ENCODE results near the gene PARVB. TPM values are rescaled to one million over a fixed set of nuclear protein-coding genes. Genes with fewer than 3 reads are reported as not detected.

Gene PARVB
- polyA plus RNA-seq, 1 experiment = 49.5 TPM

DNA sequence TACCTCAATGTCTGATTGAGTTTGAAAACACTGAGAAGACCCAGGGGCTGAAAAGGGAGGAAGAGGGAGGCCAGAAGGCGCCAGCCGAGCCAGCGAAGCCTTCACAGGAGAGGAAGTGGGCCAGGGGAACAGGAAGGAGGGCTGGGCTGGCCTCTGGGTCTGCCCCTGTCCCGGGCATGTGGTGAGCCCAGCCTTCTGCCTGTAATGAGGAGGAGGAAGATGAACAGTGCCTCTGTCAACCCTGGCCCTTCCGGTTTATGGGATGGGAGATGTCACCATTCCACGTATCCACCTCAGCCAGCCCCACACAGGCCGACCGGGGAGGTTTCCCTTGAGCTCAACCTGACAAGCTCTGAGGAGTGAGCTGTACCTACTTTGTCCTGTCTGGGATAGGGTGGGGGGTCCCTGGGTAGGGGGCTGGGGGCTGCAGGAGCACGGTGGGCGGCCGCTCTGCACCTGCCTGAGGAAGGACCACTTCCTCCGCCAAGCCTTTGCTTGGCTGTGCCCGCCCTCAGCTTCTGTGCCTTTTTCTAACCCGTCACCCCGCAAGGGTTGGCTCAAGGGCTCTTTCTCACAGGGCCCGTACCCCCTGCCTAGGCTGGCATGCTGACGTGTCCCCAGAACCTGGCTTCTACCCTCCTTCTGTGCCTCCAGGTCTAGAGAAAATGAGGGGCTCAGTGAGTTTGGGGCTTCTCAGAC, 158.6 kb downstream of the PARVB start:
- H3K4me3 ChIP-seq (ENCODE audit: low read depth, low read length) = no peak overlapping the region
- POLR2A ChIA-PET = no interaction called here
- peaks cover 10% of the 10 kb centered on the region for H3K27me3 ChIP-seq (ENCODE audit: control insufficient read depth, insufficient read depth, low read length)
- no peak for DNase-seq (ENCODE audit: low read depth, low spot score)
- CTCF ChIA-PET = interaction anchor here (0.6 kb wide), 1 partner anchor 157 kb away, joined by 3 read pairs; no protein-coding TSS in a partner anchor
- no peak overlapping the region for H3K27ac ChIP-seq (ENCODE audit: low read depth, low read length)
- TF ChIP-seq, protein P1, sequence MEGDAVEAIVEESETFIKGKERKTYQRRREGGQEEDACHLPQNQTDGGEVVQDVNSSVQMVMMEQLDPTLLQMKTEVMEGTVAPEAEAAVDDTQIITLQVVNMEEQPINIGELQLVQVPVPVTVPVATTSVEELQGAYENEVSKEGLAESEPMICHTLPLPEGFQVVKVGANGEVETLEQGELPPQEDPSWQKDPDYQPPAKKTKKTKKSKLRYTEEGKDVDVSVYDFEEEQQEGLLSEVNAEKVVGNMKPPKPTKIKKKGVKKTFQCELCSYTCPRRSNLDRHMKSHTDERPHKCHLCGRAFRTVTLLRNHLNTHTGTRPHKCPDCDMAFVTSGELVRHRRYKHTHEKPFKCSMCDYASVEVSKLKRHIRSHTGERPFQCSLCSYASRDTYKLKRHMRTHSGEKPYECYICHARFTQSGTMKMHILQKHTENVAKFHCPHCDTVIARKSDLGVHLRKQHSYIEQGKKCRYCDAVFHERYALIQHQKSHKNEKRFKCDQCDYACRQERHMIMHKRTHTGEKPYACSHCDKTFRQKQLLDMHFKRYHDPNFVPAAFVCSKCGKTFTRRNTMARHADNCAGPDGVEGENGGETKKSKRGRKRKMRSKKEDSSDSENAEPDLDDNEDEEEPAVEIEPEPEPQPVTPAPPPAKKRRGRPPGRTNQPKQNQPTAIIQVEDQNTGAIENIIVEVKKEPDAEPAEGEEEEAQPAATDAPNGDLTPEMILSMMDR (IDR thresholded peaks at IDR 0.05; ENCODE audit: low read depth, low read length) = no peak
- H3K9me3 ChIP-seq (ENCODE audit: control insufficient read depth, insufficient read depth, low read length) = no peaks in the 10 kb centered on the region

DNA sequence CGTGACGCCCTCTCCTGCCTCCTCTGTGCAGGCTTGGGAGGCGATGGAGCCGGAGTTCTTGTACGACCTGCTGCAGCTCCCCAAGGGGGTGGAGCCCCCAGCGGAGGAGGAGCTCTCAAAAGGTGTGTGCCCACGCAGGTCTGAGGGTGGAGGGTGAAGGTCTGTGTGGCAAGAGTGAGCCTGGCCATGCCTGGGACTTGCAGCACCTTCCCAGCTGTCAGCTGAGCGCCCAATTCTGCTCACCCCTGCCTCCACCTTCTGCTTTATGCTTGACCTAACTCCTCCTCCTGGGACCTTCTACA, 159.1 kb downstream of the PARVB start:
- Histone ChIP-seq H3K27ac (ENCODE audit: low read depth, low read length) (no peak overlapping the region), H3K4me3 (ENCODE audit: low read depth, low read length) (no peak overlapping the region), H3K9me3 (ENCODE audit: control insufficient read depth, insufficient read depth, low read length) (no peaks in the 10 kb centered on the region), H3K27me3 (ENCODE audit: control insufficient read depth, insufficient read depth, low read length) (peaks cover 11% of the 10 kb centered on the region)
- no peak for DNase-seq (ENCODE audit: low read depth, low spot score)
- ChIA-PET CTCF (no interaction called here), POLR2A (no interaction called here)
- TF ChIP-seq, protein P1 (IDR thresholded peaks at IDR 0.05; ENCODE audit: low read depth, low read length) = no peak

DNA sequence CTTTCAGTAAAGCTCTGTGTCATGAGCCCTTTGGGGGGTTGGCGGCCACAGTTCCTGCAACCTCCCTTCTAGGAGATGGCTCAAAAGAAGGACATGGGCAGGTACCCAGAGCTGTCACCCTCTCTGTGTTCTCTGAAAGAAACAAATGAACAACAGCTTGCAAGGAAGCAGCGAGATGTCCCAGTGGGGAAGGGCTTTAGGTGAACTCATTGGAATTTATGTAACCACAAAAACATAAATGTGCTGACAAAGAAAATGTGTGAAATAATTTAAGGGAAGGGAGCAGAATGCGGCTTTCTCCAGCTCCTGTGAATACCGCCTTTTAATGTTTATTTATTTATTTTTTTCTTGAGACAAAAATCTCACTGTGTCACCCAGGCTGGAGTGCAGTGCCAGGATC, 159.9 kb downstream of the PARVB start:
- ChIA-PET CTCF (no interaction called here), POLR2A (no interaction called here)
- H3K9me3 ChIP-seq (ENCODE audit: control insufficient read depth, insufficient read depth, low read length) = no peaks in the 10 kb centered on the region
- no peak overlapping the region for H3K27ac ChIP-seq (ENCODE audit: low read depth, low read length)
- DNase-seq (ENCODE audit: low read depth, low spot score) = no peak
- TF ChIP-seq, protein P1 (IDR thresholded peaks at IDR 0.05; ENCODE audit: low read depth, low read length) = no peak
- H3K4me3 ChIP-seq (ENCODE audit: low read depth, low read length) = no peak overlapping the region
- H3K27me3 ChIP-seq (ENCODE audit: control insufficient read depth, insufficient read depth, low read length) = peaks cover 16% of the 10 kb centered on the region

DNA sequence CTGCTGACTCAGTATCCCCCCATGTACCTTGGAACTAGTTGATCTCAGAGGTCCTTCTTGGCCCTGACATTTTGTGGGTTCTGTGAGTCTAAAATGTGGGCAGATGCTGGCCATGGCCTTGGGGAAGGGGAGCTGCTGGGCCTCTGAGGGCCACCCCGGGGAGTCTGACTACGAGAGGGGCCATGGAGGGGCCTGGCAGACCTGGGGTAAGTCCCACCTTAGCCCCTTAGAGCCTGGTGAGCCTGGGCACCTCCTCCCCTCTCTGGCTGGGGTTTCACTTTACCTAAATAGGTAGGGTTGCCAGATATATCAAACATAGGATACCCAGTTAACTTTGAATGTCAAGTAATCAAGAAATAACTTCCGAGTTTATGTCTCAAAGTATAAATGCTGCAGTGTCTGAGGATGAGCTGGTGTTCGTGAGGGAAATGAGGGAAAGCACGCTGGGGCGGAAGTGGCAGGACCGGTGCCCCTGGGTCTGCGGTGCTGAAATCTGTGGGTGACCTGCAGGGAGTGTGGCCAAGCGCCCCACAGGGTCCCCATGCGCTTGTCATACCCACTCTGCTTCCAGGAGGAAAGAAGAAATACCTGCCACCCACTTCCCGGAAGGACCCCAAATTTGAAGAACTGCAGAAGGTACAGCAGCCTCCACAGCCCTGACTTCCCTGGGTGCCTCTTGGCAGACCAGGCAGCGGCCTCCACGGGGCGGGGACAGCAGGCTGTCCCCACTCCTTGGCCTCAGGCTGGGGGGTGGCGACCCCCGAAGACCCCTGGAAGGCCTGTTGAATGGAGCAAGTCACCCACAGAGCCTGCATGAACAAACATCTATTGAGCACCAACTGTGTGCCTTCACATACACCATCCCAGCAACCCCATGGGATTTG, 161.4 kb downstream of the PARVB start:
- ChIA-PET CTCF (no interaction called here), POLR2A (no interaction called here)

More for the DNA sequence above, 161.4 kb downstream of the PARVB start:
- TF ChIP-seq, protein P1 (IDR thresholded peaks at IDR 0.05; ENCODE audit: low read depth, low read length) = no peak
- no peak for DNase-seq (ENCODE audit: low read depth, low spot score)
- H3K27me3 ChIP-seq (ENCODE audit: control insufficient read depth, insufficient read depth, low read length) = peaks cover 20% of the 10 kb centered on the region
- H3K9me3 ChIP-seq (ENCODE audit: control insufficient read depth, insufficient read depth, low read length) = no peaks in the 10 kb centered on the region
- H3K27ac ChIP-seq (ENCODE audit: low read depth, low read length) = no peak overlapping the region
- H3K4me3 ChIP-seq (ENCODE audit: low read depth, low read length) = no peak overlapping the region

Measured in AG04450 (cell line).